HG02973 (cell line): ENCODE data around the gene CGB7.
"Not testable (repeated sequence)": the region's sequence is repeated elsewhere in the genome, so short reads cannot be mapped to it uniquely, and the experiment has no call there.

Experiments
- ATAC-seq: cut with Tn5 transposase; IDR thresholded peaks from one replicate; pipeline ENCODE4 v1.9.1; 2021; ENCODE audit warnings: moderate library complexity; ENCODE audit not compliant: unreplicated experiment

Gene CGB7

GRCh38 chr19:49042666-49043065, 14.9 kb downstream of the CGB7 start:
- ATAC-seq, result not testable (repeated sequence)

- ATAC-seq, result no peak
Observed at GRCh38 chr19:49042177-49042576, 15.4 kb downstream of the CGB7 start.

- not testable (repeated sequence) for ATAC-seq
Observed at GRCh38 chr19:49039736-49040135, 17.8 kb downstream of the CGB7 start.

DNA sequence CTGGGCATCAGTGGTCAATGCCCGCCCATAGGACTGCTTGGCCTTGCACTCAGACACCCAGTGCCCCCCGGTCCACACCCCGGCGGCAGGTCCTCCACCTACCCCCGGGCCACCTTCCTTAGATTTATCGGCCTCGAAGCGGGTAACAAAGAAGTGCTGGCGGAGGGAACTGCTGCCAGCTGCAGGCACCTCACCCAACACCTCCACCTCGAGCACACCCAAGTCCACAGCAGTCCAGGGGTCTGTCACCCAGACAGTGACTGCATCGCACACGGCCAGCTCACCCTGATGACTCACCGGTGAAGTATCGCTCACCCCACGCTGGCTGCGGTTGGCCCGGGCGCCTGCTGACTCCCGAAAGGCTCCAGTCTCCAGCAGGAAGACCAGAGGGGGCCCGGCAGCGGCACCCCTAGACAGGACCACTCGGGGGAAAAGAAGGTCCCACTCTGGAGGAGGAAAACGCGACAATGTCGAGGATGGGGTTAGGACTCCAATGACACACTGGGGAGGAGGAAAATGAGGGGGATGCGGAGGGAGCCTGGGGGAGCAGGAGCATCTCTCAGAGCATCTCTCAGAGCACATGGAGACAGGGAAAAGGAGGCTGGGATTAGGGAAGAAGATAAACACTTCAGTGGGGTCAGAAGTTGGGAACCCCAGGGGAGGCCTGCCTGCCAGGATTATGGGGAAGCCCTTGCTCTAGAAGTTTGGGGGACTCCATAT, 18.8 kb downstream of the CGB7 start:
- not testable (repeated sequence) for ATAC-seq

DNA sequence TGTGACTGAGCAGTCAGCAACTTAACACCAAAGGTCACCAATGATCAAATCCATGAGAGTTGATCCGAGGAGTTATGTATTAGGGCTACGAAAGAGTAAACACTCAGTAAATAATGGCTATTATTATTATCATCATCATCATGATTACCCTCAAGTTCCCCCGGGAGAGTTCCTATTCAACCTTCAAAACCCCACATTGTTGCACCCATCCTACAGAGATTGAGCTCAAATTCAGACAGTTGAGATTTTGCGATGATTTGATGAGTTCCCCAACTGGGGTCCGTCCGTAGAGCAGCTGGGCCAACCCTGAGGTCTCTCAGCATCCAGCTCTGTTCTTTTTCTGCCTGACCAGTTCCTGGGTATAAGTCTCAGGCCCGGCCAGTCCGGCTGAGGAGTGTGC, 19.4 kb downstream of the CGB7 start:
- not testable (repeated sequence) for ATAC-seq

DNA sequence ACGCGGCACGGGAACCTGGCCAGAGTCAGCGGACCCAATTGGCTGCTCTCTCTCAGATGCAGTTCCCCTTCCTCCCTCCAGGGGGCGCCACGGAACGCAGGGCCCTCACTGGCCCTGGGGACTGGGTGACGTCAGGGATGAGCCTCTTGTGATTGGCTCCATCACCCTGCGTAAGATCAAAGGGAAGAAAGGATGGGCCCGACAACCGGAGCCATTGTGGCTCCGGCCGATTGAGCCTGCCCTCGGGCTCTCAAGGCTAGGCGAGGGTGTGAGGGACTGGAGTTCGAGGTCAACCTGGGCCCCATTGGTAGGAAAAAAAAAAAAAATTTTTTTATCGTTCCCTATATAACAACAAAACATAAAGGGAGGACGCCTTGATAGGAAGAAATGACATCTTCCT, 20.7 kb downstream of the CGB7 start, which contains the start of gene CGB1:
Gene CGB1 (minus strand): TSS at position 81 of the 400 bp plus-strand sequence. CDS start 184 bp downstream, outside the sequence.
- not testable (repeated sequence) for ATAC-seq

DNA sequence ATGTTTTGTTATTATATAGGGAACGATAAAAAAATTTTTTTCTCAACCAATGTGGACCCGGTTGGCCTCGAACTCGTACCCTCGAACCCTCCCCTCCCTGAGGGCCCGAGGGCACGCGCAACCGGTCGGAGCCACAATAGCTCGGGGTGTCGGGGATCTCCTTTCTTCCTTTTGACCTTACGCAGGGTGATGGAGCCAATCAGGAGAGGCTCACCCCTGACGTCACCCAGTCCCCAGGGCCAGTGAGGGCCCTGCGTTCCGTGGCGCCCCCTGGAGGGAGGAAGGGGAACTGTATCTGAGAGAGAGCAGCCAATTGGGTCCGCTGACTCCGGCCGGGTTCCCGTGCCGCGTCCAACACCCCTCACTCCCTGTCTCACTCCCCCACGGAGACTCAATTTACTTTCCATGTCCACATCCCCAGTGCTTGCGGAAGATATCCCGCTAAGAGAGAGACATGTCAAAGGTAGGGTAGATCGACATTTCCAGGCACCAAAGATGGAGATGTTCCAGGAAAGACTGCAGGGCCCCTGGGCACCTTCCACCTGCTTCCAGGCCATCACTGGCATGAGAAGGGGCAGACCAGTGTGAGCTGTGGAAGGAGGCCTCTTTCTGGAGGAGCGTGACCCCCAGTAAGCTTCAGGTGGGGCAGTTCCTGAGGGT, 25.8 kb downstream of the CGB7 start, which contains the start of gene CGB2:
Gene CGB2 (plus strand): TSS at position 249 of the 660 bp plus-strand sequence. CDS start 206 bp downstream, at position 455.
- not testable (repeated sequence) for ATAC-seq

- ATAC-seq, result not testable (repeated sequence)
Observed at GRCh38 chr19:49030323-49030722, 27.2 kb downstream of the CGB7 start.

GRCh38 chr19:49029749-49030148, 27.8 kb downstream of the CGB7 start:
- ATAC-seq, result not testable (repeated sequence)

- ATAC-seq, result not testable (repeated sequence)
Observed at GRCh38 chr19:49028686-49029085, 28.9 kb downstream of the CGB7 start.

DNA sequence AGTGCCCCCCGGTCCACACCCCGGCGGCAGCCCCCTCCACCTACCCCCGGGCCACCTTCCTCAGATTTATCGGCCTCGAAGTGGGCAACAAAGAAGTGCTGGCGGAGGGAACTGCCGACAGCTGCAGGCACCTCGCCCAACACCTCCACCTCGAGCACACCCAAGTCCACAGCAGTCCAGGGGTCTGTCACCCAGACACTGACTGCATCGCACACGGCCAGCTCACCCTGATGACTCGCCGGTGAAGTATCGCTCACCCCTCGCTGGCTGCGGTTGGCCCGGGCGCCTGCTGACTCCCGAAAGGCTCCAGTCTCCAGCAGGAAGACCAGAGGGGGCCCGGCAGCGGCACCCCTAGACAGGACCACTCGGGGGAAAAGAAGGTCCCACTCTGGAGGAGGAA, 31.9 kb downstream of the CGB7 start:
- ATAC-seq, result not testable (repeated sequence)

DNA sequence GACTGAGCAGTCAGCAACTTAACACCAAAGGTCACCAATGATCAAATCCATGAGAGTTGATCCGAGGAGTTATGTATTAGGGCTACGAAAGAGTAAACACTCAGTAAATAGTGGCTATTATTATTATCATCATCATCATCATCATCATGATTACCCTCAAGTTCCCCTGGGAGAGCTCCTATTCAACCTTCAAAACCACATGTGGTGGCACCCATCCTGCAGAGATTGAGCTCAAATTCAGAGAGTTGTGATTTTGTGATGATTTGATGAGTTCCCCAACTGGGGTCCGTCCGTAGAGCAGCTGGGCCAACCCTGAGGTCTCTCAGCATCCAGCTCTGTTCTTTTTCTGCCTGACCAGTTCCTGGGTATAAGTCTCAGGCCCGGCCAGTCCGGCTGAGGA, 32.5 kb downstream of the CGB7 start:
- ATAC-seq, result not testable (repeated sequence)

GRCh38 chr19:49024233-49024632, 33.3 kb downstream of the CGB7 start, which contains the start of gene CGB3:
Gene CGB3, minus strand, starts transcription at chr19:49024333. Its CDS starts 362 bp downstream, at chr19:49023971.
- ATAC-seq, result not testable (repeated sequence)

GRCh38 chr19:49022116-49022515, 35.4 kb downstream of the CGB7 start:
- no peak for ATAC-seq

DNA sequence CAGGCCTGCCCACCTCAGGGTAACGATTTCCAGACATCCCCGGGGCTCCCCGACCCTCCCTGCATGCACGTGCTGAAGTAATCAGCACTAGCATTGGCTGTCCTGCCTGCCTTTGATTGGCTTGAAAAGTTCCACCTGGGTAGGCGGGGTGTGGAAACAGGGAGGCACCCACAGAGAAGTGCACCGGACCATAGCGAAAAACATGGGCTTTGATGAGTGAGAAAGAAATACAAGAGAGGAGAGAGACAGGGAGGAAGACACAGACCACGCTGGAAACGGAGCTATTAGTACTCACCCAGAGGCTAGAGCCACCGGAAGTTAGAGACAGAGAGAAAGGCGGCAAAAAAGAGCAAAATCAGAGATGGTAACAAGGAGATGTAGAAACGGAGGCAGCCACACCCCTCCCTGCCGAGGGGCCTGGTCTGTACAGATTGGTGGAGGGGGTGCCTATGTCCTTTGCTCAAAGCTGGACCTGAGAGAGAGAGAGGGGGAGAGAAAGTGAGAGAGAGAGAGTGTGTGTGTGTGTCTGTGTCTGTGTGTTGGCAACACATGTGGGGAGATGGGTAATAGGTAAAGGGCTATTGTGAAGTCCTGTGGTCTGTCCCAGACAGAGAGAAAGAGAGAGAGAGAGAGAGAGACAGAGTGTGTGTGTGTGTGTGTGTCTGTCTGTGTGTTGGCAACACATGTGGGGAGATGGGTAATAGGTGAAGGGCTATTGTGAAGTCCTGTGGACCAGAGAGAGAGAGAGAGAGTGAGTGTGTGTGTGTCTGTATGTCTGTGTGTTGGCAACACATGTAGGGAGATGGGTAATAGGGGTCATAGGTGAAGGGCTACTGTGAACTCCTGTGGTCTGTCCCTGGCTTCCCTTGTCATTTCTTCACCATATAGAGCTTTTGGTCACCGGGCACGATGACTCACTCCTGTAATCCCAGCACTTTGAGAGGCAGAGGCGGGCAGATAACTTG, 36.3 kb downstream of the CGB7 start:
- ATAC-seq, result no peak

- ATAC-seq, result no peak
Observed at GRCh38 chr19:49020342-49020741, 37.2 kb downstream of the CGB7 start.

DNA sequence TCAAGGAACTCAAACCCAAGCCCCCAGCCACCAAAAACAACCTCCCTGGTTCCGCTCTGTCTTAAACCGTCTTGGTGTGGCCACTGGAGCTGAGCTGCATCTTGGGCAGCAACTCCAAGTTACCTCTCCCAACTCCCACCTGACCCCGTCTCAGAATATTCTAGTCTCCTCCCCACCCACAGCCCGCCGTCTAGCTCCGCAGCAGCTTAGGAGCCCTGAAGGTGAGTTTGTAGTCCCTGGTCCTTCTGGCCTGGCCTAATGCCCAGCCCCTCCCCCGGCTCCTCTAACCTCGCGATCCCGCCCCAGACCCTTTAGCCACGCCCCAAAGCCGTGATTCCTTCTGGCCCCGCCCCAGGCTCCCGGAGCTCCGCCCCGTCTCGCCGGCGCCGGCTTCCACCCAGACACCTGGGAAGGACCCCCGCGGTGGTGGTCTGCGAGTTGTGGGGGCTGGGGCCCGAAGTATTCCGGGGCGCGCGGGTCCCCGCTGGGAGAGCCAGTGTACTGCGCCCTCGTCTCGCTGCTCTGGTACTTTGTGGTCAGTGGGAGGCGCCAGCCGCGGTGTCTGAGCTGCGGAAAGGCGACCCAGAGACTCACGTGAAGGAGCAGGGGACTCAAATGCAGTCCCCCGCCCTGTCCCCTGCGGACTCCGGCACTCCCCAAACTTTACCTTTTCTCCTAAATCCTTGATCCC, 38.2 kb downstream of the CGB7 start:
- no peak for ATAC-seq

DNA sequence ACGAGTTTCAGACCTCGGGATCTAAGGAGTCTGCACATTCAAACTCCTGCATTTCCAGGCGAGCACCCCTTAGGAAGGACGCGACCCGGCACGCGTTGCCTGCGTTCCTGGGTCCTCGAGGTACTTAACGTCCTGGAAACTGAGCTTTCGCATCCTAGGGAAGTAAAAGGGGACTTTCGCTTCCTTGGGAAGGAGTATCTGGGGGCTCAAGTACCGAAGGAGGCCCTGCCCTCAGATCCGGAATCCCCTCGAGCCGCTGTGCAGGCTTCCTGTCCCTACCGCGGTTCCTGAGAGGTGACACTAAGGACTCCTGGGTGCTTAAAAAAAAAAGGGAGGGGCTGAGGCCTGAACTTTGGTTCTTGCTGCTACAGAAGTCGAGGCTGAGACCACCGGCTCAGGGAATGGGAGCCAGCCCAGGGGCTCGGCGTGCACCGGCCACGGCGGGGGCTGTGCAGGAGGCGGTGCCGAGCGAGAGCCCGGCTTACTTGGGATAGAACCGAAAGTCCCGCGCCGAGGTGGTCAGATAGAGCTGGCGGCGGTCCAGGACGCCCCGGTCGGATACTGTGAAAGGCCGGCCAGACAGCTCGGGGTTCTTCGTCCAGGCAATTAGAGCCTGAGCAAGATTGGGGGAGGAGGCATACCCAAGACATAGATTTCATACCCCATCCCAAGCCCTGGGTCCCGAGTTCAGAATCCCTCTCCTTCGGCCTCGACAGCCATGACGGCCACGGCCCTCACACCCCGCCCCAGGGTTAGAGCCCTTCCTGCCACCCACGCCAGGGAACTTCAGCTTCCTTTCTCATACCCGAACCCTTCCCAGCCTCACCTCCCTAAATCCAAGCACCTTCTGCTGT, 38.9 kb downstream of the CGB7 start:
- not testable (repeated sequence) for ATAC-seq

DNA sequence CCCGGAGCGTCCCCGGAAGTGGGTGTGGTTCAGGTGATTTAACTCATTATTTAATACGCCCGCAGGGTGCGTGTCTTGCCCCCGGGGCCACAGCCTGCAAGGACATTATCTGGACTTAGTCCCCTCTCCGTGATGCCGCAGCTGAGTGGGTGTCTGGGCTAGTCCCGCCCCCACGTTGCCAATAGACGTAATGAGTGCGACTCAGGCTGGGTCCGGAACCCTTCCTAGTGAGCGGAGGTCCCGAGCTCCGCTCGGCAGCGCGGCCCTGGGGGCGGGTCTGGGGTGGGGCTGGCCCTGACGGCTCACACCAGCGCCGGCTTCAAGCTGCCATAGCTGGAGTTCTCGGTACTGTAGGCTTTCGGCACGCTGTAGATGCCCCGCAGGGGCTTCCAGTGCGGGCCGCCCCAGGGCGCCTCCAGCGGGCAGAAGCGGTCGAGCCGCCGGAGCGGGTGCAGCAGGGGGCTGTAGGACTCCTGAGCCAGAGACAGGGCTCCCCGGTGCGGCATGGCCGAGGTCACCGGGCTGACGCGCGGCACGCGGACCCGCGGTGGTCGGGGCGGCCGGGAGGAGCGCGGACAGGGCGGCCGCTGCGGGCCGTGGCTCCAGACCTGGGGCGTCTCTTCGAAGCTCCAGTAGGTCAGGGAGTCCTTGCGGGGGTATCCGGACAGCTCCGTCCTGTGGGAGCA, 39.7 kb downstream of the CGB7 start:
- ATAC-seq, result no peak
